Measurements from ENCODE around the gene PLEKHA6.

Gene PLEKHA6

DNA sequence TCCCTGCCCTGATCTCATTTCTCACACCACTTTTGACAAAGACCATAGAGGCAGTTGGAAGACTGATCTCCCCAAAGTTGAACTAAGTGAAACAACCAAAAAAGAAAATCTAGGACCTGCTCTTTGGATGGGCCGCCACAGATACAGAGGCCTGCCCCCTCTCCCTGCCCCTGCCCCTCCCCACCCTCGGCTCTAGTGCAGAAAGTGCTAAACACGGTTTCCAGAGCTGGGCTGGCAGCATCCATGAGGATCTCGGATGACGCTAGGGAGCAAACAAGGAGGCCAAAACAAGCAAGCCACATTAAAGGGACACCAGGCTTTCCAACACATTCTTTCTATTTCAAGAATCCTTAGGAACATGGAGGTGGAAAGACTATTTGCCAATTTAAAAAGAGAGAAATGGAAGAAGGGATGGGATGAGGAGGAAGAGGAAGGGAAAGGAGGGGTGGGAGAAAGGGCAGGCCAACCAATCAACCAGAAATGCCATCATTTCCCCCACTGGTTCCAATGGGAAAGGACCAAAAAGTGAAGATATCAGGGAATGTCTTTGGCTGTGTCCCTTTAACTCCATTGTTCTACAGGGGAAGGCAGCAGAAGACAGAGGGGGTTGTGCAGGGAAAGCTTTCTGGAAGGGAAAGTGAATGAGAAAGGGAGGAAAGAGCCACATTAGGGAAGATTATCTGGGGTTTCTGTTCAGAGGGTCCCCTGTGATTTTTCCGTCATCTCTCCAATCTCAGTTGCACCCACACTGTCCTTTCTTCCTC is 107.6 kb downstream of the PLEKHA6 start:
- no peak for TF ChIP-seq CTCF (conservative IDR thresholded peaks at IDR 0.05)
- TF ChIP-seq ZFX (IDR thresholded peaks at IDR 0.05), result no peak
- no peak overlapping the region for H3K27ac ChIP-seq

DNA sequence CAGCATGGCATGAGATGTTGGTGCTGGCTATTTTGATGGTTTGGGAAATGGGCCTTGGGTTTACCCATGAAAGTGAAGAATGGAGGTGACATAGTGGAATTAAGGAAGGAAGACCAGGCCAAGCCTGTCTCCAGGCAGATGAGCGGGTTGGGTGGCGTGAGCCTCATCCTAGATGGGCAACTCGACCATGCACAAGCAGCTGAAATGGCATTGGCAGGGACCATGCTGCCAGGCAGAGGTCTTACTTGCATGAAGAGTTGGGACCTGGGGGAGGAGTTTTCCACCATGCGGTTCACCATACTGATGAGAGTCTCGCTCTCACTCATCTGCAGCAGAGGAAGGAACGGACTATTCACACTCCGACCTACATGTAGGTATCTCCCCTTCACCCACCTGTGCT is 108.4 kb downstream of the PLEKHA6 start:
- TF ChIP-seq ZFX (IDR thresholded peaks at IDR 0.05) (no peak), CTCF (conservative IDR thresholded peaks at IDR 0.05) (no peak)
- no peak overlapping the region for H3K27ac ChIP-seq

DNA sequence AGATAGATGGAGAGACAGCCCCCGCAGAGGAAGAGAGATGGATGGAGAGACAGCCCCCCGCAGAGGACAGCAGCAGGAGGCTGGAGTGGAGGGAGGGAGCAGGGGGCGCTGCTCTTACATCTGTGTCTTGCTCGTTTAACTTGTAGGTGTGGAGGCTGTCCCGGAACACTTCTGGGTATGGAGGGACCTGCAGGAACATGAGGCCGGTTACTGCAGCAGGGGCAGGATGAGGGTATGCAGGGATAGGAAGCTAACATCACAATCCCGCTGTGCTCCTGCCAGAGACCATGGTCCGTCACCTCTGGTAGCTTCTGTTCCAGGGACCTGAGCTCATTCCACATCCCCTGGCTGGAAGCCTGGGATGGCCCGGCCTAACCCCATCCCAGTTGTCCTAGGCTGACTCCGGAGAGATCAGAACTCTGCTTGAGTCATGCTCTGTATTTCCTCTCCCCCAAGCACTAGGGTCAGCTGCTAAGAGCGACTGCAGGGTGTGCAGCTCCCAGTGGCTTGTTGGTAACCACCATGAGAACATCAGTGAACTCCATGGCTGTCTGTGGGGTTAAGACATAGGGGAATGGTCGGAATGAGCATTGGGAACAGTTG is 109.2 kb downstream of the PLEKHA6 start:
- TF ChIP-seq CTCF (conservative IDR thresholded peaks at IDR 0.05) (no peak), ZFX (IDR thresholded peaks at IDR 0.05) (no peak)
- H3K27ac ChIP-seq, result no peak overlapping the region

DNA sequence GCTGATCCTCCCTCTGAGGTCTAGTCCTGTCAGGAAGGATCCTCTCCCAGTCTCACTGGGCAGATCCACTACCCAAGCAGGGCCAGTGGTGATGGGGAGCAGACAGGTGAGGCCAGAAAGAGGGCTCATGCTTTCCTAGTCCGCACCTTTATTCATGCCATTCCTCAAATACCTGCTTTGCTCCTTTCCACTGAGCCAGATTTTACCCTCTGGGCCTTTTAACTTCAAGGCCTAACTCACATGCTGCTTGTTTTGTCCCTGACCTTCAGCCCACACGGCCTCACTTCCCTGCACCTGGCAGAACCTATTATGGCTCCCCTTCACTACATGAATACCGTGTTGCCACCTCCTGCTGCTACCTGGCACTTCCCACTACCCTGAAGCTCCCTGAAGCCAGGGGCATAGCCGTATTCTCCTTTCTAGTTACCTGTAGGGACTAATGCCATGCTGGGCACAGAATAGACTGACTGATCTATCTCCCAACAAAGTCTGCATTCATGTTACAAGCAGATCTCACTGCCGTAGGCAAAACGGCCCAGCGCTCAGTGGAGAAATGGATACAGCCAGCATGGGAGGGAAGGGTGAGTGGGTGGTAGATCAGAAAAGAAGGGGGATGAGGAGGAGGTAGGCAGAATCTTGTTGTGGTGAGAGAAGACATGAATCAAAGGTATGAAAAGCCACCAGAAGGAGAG is 109.8 kb downstream of the PLEKHA6 start:
- no peak for TF ChIP-seq CTCF (conservative IDR thresholded peaks at IDR 0.05)
- TF ChIP-seq ZFX (IDR thresholded peaks at IDR 0.05), result no peak
- no peak overlapping the region for H3K27ac ChIP-seq

- H3K27ac ChIP-seq, result no peak overlapping the region
- no peak for TF ChIP-seq ZFX (IDR thresholded peaks at IDR 0.05)
- TF ChIP-seq CTCF (conservative IDR thresholded peaks at IDR 0.05), result no peak
Observed at GRCh38 chr1:204248954-204249353, 110.8 kb downstream of the PLEKHA6 start.

DNA sequence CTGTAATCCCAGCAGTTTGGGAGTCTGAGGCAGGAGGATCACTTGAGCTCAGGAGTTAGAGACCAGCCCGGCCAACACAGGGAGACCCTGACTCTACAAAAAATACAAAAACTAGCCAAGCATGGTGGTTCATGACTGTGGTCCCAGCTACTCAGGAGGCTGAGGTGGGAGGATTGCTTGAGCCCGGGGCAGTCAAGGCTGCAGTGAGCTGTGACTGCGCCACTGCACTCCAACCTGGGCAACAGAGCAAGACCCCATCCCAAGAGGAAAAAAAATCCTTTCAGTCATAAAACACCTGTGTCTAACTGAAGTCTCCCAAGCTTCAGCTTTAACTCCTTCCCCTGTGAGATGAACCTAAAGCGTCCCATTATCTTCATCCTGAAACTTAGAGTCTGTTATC is 112.9 kb downstream of the PLEKHA6 start:
- TF ChIP-seq CTCF (conservative IDR thresholded peaks at IDR 0.05) (no peak), ZFX (IDR thresholded peaks at IDR 0.05) (no peak)
- H3K27ac ChIP-seq, result no peak overlapping the region

DNA sequence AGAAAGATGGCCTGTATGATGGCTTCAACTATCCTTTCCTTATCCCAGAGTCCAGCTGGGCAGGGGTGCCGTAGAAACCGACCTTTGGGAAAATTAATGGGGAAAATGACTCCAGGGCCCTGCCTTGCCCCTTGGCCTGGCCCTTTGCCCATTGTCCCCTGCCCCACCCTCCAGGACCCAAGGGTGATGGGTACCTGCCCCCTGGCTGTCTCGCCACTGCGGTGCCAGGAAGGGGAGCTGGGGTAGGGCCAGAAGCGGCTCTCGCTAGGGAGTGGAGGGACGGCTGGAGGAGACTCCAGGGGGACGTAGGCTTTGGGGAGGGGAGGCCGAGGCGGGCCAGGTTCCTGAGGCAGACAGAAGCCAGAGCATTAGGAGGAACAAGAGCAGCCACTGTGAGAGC is 116.8 kb downstream of the PLEKHA6 start:
- H3K27ac ChIP-seq, result no peak overlapping the region
- no peak for TF ChIP-seq ZFX (IDR thresholded peaks at IDR 0.05)
- no peak for TF ChIP-seq CTCF (conservative IDR thresholded peaks at IDR 0.05)
